ENCODE data around the gene ARAP3. TPM values are rescaled to one million over a fixed set of nuclear protein-coding genes. Genes with fewer than 3 reads are reported as not detected.

ARAP3 gene
- total and polyA plus RNA-seq, 12 donors: 10.8 to 27.3 (median 13.6) TPM

DNA sequence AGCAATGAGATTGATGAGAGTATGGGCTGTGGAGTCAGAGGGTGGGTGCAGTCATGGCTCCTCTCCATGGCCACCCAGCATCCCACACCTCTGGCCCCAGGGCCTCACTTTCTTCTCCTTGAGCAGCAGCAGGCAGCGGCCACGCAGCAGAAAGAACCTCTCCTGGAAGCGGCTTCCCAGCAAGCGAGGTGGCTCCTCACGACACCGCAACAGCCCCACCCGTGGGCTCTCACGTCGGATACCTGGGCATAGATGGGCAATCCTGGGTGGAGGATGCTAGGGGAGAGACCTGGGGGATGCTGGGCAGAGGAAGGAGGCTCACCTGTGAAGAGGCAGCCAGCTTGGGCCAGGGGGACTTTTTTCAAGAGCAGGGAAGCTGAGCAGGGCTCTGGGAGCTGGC is 25.6 kb downstream of the ARAP3 start:
- Histone ChIP-seq H3K4me1 (peaks cover 0 to 7% (median 3%) of the 10 kb centered on the region in 9 donors), H3K36me3 (peaks cover 0 to 80% (median 7%) of the 10 kb centered on the region in 9 donors), H3K4me3 (no peak overlapping the region), H3K27me3 (no peaks in the 10 kb centered on the region), H3K9me3 (no peaks in the 10 kb centered on the region), H3K27ac (no peak overlapping the region)
- 91 to 96% methylated on average over 9 of the region's 9 CpGs for WGBS, 2 donors
- no peak for TF ChIP-seq CTCF (IDR thresholded peaks at IDR 0.05)
- intact Hi-C loops (cut with DNase I): no loop called here
- ATAC-seq: no peak
- DNase-seq: no peak

- intact Hi-C loops (cut with DNase I): no loop called here
- Histone ChIP-seq H3K4me1 (peaks cover 0 to 17% (median 3%) of the 10 kb centered on the region in 9 donors), H3K36me3 (peaks cover 0 to 66% (median 7%) of the 10 kb centered on the region in 9 donors), H3K9me3 (no peaks in the 10 kb centered on the region), H3K27me3 (no peaks in the 10 kb centered on the region), H3K4me3 (no peak overlapping the region), H3K27ac (no peak overlapping the region)
- ATAC-seq: no peak
- no peak for TF ChIP-seq CTCF (IDR thresholded peaks at IDR 0.05)
- WGBS, 2 donors: 89% methylated on average over 7 of the region's 7 CpGs
- DNase-seq: no peak
Measured at GRCh38 chr5:141655020-141655419, 27.0 kb downstream of the ARAP3 start.

GRCh38 chr5:141654298-141654697 is 27.7 kb downstream of the ARAP3 start:
- no peak overlapping the region for H3K27ac ChIP-seq
- H3K36me3 ChIP-seq: peaks cover 0 to 59% (median 4%) of the 10 kb centered on the region in 9 donors
- peaks cover 0 to 17% (median 3%) of the 10 kb centered on the region in 9 donors for H3K4me1 ChIP-seq
- WGBS, 2 donors: 86 to 87% methylated on average over 2 of the region's 2 CpGs
- DNase-seq (no peak), ATAC-seq (no peak)
- TF ChIP-seq CTCF (IDR thresholded peaks at IDR 0.05): no peak
- intact Hi-C loops (cut with DNase I): no loop called here
- no peaks in the 10 kb centered on the region for H3K27me3 ChIP-seq
- no peak overlapping the region for H3K4me3 ChIP-seq
- H3K9me3 ChIP-seq: no peaks in the 10 kb centered on the region

DNA sequence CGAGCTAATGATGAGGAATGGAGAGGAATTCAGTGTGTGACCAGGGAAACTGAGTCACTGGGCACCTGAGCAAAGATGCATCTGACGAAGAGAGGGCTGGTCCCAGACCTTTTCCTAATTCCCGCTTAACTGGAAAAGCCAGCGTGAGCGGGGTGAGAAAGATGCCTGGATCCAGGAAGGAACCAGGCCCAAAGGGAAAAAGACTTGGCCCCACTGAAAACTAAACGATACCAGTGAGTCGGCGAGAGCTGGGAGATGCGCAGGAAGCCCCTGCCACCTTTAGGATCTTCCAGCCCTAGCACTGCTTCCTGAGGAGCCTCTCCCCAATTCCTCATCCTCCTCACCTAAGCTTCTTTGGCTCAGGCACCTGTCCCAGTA is 30.3 kb downstream of the ARAP3 start:
- Histone ChIP-seq H3K36me3 (peaks cover 0 to 47% (median 0%) of the 10 kb centered on the region in 9 donors), H3K4me3 (peak overlapping the region; percentile 35 to 70 (median 58)), H3K9me3 (no peaks in the 10 kb centered on the region), H3K27me3 (no peaks in the 10 kb centered on the region), H3K4me1 (peaks cover 0 to 17% (median 3%) of the 10 kb centered on the region in 9 donors), H3K27ac (peak overlapping the region in 7 of 10 donors; percentile 26 to 87 (median 44))
- DNase-seq: no peak
- no peak for TF ChIP-seq CTCF (IDR thresholded peaks at IDR 0.05)
- WGBS, 2 donors: 48 to 53% methylated on average over 9 of the region's 9 CpGs
- intact Hi-C loops (cut with DNase I): no loop called here
- ATAC-seq: peak in 1 of 8 donors; percentile 2
